GM06990 (cell line): ENCODE data around the gene TBC1D22A.

ENCODE experiments used
- DNase-seq: peaks from one replicate; pipeline ENCODE4 v3.0.0-alpha.2; 2011; ENCODE audit not compliant: insufficient read length; ENCODE audit errors: extremely low read depth
- H3K27me3 ChIP-seq: replicated peaks from 2 replicates; pipeline ENCODE4 v1.6.0; 2011; ENCODE audit warnings: low read length; ENCODE audit not compliant: control insufficient read depth, insufficient read depth
- H3K36me3 ChIP-seq: 2 replicates; pipeline ENCODE4 v1.5.1; 2011; ENCODE audit warnings: low read length; ENCODE audit not compliant: control insufficient read depth, insufficient read depth
- H3K4me3 ChIP-seq: replicated peaks from 2 replicates; pipeline ENCODE4 v1.5.1; 2011; ENCODE audit warnings: low read depth, mild to moderate bottlenecking, control low read depth, low read length
- CTCF ChIP-seq: IDR thresholded peaks from 2 replicates; pipeline ENCODE4 v1.5.1; 2011; ENCODE audit warnings: low read length, control low read depth, mild to moderate bottlenecking, inconsistent platforms; ENCODE audit not compliant: insufficient read depth, poor library complexity, severe bottlenecking

TBC1D22A gene

GRCh38 chr22:47155131-47155885 is 392.9 kb downstream of the TBC1D22A start:
- Histone ChIP-seq H3K27me3 (no peaks in the 10 kb centered on the region), H3K36me3 (peaks cover 3% of the 10 kb centered on the region), H3K4me3 (no peak overlapping the region)
- TF ChIP-seq CTCF: no peak
- DNase-seq: no peak

- peaks cover 3% of the 10 kb centered on the region for H3K36me3 ChIP-seq
These were observed 393.5 kb downstream of the TBC1D22A start for GRCh38 chr22:47155912-47156311.

GRCh38 chr22:47156352-47157092 is 394.1 kb downstream of the TBC1D22A start:
- H3K4me3 ChIP-seq: no peak overlapping the region
- no peak for DNase-seq
- no peaks in the 10 kb centered on the region for H3K27me3 ChIP-seq
- no peak for TF ChIP-seq CTCF
- peaks cover 3% of the 10 kb centered on the region for H3K36me3 ChIP-seq

More at GRCh38 chr22:47155912-47156311, 393.5 kb downstream of the TBC1D22A start:
- Histone ChIP-seq H3K27me3 (no peaks in the 10 kb centered on the region), H3K4me3 (no peak overlapping the region)
- no peak for DNase-seq
- TF ChIP-seq CTCF: no peak

GRCh38 chr22:47157093-47157420 is 394.6 kb downstream of the TBC1D22A start:
- no peak for DNase-seq
- H3K27me3 ChIP-seq: no peaks in the 10 kb centered on the region
- no peak overlapping the region for H3K4me3 ChIP-seq
- TF ChIP-seq CTCF: no peak
- peaks cover 3% of the 10 kb centered on the region for H3K36me3 ChIP-seq

GRCh38 chr22:47157486-47158270 is 395.2 kb downstream of the TBC1D22A start:
- no peak for TF ChIP-seq CTCF

More at GRCh38 chr22:47157486-47158270, 395.2 kb downstream of the TBC1D22A start:
- Histone ChIP-seq H3K36me3 (peaks cover 3% of the 10 kb centered on the region), H3K4me3 (no peak overlapping the region), H3K27me3 (no peaks in the 10 kb centered on the region)
- DNase-seq: no peak
